ENCODE data around the gene MAPRE3.

MAPRE3 gene

GRCh38 chr2:26982102-26982742 lies 11.8 kb downstream of the MAPRE3 start:
- no peak for DNase-seq (ENCODE audit: extremely low read depth in 1 of 2, low read depth in 1 of 2)

- DNase-seq (ENCODE audit: extremely low read depth in 1 of 2, low read depth in 1 of 2) = no peak
These were observed 13.3 kb downstream of the MAPRE3 start for GRCh38 chr2:26983746-26984145.

- no peak for DNase-seq (ENCODE audit: extremely low read depth in 1 of 2, low read depth in 1 of 2)
These were observed 15.4 kb downstream of the MAPRE3 start for GRCh38 chr2:26985807-26986206.

GRCh38 chr2:26986576-26986975 lies 16.1 kb downstream of the MAPRE3 start:
- no peak for DNase-seq (ENCODE audit: extremely low read depth in 1 of 2, low read depth in 1 of 2)

- no peak for DNase-seq (ENCODE audit: extremely low read depth in 1 of 2, low read depth in 1 of 2)
These were observed 17.8 kb downstream of the MAPRE3 start for GRCh38 chr2:26988058-26988860.

- DNase-seq (ENCODE audit: extremely low read depth in 1 of 2, low read depth in 1 of 2) = no peak
These were observed 18.7 kb downstream of the MAPRE3 start for GRCh38 chr2:26989156-26989555.

- no peak for DNase-seq (ENCODE audit: extremely low read depth in 1 of 2, low read depth in 1 of 2)
These were observed 21.3 kb downstream of the MAPRE3 start for GRCh38 chr2:26991717-26992116.

- no peak for DNase-seq (ENCODE audit: extremely low read depth in 1 of 2, low read depth in 1 of 2)
These were observed 23.3 kb downstream of the MAPRE3 start for GRCh38 chr2:26993768-26994167.

DNA sequence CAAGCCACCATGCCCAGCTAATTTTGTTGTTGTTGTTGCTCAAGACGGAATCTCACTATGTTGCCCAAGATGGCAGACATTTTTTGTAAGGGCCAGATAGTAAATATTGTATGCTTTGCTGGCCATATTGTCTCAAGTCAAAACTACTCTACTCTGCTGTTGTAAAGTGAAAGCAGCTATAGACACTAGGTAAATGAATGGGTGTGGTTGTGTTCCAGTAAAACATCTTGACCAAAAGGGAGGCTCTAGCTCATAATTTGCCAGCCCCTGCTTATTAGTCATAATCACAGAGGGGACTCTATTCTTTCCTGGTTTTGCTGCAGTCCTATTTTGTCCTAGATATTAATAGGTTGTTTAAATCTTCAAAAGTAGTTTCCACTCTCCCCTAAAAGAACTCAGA lies 24.5 kb downstream of the MAPRE3 start:
- DNase-seq (ENCODE audit: extremely low read depth in 1 of 2, low read depth in 1 of 2) = no peak

DNA sequence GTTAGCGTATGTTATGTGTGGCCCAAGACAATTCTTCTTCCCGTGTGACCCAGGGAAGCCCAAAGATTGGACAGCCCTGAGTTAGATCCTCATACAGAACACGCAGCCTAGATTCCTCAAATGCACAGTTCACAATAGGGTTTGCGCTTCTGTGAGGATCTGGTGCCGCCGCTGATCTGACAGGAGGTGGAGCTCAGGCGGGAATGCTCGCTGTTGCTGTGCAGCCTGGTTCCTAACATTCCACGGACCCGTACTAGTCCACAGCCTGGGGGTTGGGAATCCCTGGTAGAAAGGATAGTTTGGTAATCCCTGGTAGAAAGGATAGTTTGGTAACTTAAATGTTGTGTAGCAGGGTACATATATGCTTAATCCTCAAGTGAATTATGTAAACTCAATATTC lies 27.0 kb downstream of the MAPRE3 start:
- DNase-seq (ENCODE audit: extremely low read depth in 1 of 2, low read depth in 1 of 2) = no peak

DNA sequence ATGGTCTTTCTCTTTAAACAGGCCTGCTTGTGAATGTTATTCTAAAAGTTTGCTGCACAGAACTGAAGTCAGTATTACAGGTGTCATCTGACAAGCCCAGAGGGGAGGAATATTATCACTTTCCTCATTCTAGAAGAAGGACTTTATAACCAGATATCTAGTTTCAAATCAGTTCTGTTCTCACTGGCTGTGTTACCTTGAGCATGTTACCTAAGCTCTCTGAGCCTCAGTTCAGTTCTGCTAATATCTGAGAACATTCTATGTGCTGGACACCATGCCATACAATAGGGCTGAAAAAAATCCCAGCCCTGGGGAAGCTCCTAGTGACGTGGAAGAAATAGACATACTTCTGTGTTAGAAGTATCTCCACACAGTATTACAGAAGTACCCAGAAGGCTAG lies 27.9 kb downstream of the MAPRE3 start:
- no peak for DNase-seq (ENCODE audit: extremely low read depth in 1 of 2, low read depth in 1 of 2)

- no peak for DNase-seq (ENCODE audit: extremely low read depth in 1 of 2, low read depth in 1 of 2)
These were observed 29.8 kb downstream of the MAPRE3 start for GRCh38 chr2:27000228-27000627.

GRCh38 chr2:27000995-27001394 lies 30.6 kb downstream of the MAPRE3 start:
- DNase-seq (ENCODE audit: extremely low read depth in 1 of 2, low read depth in 1 of 2) = no peak

- DNase-seq (ENCODE audit: extremely low read depth in 1 of 2, low read depth in 1 of 2) = no peak
These were observed 31.5 kb downstream of the MAPRE3 start for GRCh38 chr2:27001950-27002349.

DNA sequence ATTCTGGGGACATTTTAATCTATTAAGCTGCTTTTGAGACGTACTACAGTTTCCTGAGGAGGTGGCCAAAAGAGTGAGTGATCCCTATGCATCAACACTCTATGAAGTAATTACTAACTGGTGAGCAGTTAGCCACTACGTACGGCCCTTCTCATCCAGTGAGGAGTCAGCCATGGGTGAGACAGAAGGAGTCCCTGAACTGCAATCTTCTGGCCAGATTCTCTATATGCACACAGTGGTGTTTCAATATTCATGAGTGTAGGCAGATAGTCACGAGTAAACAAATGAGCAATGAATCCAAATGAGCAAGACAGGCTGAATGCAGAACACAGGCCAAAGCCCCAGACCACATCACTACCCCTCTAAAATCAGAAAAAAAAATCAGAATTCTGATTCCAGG lies 32.6 kb downstream of the MAPRE3 start:
- no peak for DNase-seq (ENCODE audit: extremely low read depth in 1 of 2, low read depth in 1 of 2)

- DNase-seq (ENCODE audit: extremely low read depth in 1 of 2, low read depth in 1 of 2) = no peak
These were observed 33.4 kb downstream of the MAPRE3 start for GRCh38 chr2:27003857-27004256.

DNA sequence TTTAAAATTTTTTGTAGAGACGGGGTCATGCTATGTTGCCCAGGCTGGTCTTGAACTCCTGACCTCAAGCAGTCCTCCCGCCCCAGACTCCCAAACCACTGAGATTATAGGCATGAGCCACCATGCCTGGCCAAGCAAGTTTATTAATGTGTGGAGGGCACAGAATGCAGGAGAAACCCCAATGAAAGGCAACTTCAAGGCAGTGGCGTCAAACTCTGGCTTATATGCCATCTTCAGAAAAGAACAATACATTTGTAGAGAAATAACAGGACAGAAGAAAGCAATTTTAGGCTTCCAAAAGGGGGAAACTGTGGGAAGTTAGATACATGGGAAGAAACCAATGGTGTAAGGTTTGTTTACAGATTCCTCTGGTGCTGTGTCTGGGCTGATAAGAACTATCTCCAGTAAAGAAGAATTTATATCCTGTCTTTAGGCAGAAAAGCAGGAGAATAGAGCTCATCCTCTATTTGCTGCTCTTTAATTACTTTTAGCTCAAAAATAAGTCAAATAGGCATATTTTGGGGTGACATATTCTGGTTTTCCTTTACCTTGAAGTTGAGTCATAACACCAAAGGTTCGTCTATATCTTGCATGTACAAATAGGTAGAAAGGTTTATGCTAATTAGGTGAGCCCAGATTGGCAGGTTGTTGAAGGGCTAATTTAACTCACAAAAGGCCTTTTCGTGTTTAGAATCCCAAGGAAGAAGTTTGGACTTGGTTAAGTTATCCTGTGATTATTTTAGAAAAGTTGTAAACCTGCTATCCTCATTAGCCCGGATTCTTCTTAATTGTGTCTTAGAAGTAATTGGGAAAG lies 36.4 kb downstream of the MAPRE3 start:
- no peak for DNase-seq (ENCODE audit: extremely low read depth in 1 of 2, low read depth in 1 of 2)

- DNase-seq (ENCODE audit: extremely low read depth in 1 of 2, low read depth in 1 of 2) = no peak
These were observed 37.3 kb downstream of the MAPRE3 start for GRCh38 chr2:27007416-27008374.

- no peak for DNase-seq (ENCODE audit: extremely low read depth in 1 of 2, low read depth in 1 of 2)
These were observed 38.2 kb downstream of the MAPRE3 start for GRCh38 chr2:27008678-27009077.

DNA sequence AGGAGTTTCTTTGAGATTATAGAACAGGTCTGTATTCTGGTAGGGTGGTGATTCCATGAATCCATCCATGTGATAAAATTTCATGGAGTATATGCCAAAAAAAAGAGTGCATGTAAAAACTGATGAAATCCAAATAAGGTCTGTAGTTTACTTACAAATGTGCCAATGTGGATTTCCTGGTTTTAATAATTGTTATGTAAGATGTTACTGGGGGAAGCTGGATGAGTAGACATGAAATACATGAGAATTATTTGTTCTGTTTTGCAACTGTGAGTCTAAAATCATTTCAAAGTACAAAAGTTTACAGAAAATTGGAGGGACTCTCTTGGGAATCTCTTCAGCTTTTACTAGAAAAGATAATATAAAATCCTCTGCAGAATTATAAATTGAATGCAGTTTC lies 38.6 kb downstream of the MAPRE3 start:
- no peak for DNase-seq (ENCODE audit: extremely low read depth in 1 of 2, low read depth in 1 of 2)

GRCh38 chr2:27009716-27010115 lies 39.3 kb downstream of the MAPRE3 start:
- DNase-seq (ENCODE audit: extremely low read depth in 1 of 2, low read depth in 1 of 2) = no peak

Data from activated CD8-positive, alpha-beta memory T cell treated with anti-CD3 and anti-CD28 coated beads for 1 hour (primary cell).